Measurements from ENCODE around the gene TIAL1.

TIAL1 gene

GRCh38 chr10:119597405-119598186, 832 bp upstream of the TIAL1 start:
- peak in 2 of 3 donors; percentile 27 to 39 for DNase-seq
- Histone ChIP-seq H3K27me3 (replicated peaks in 2 of 5; ENCODE audit: control insufficient read depth in 4 of 5, insufficient read depth in 5 of 5, low read length in 4 of 5) (no peaks in the 10 kb centered on the region), H3K36me3 (ENCODE audit: control insufficient read depth in 4 of 4, insufficient read depth in 4 of 4, low read length in 3 of 4) (no peaks in the 10 kb centered on the region), H3K27ac (ENCODE audit: insufficient read depth in 1 of 2, low read depth in 1 of 2, low read length in 2 of 2, poor library complexity in 1 of 2, severe bottlenecking in 2 of 2) (peak overlapping the region; percentile 85 to 95), H3K4me1 (ENCODE audit: control extremely low read depth in 1 of 4, control insufficient read depth in 4 of 4, insufficient read depth in 4 of 4, low read length in 3 of 4) (peaks cover 17 to 39% (median 31%) of the 10 kb centered on the region in 4 experiments), H3K4me3 (ENCODE audit: control insufficient read depth in 1 of 7, extremely low read depth in 1 of 7, insufficient read depth in 4 of 7, low read depth in 2 of 7, low read length in 6 of 7) (peak overlapping the region; percentile 67 to 99 (median 94)), H3K9me3 (ENCODE audit: control extremely low read depth in 1 of 5, control insufficient read depth in 4 of 5, insufficient read depth in 2 of 5, low read depth in 1 of 5, low read length in 4 of 5) (no peaks in the 10 kb centered on the region)
- ChIA-PET POLR2A (no interaction called here), CTCF (interaction anchor here (1.2 kb wide), 1 partner anchor 265 kb away, joined by 3 read pairs; no protein-coding TSS in a partner anchor)
- 76% methylated on average over 13 of the region's 21 CpGs for WGBS (ENCODE audit: insufficient coverage)

- under 1% methylated on average over 29 of the region's 50 CpGs for WGBS (ENCODE audit: insufficient coverage)
- peak; percentile 22 to 71 (median 48) for DNase-seq
- H3K4me1 ChIP-seq (ENCODE audit: control extremely low read depth in 1 of 4, control insufficient read depth in 4 of 4, insufficient read depth in 4 of 4, low read length in 3 of 4) = peaks cover 20 to 47% (median 35%) of the 10 kb centered on the region in 4 experiments
Measured at GRCh38 chr10:119595676-119596515, 868 bp downstream of the TIAL1 start.

GRCh38 chr10:119595134-119595675, 1.6 kb downstream of the TIAL1 start:
- POLR2A ChIA-PET = no interaction called here
- Histone ChIP-seq H3K4me3 (ENCODE audit: control insufficient read depth in 1 of 7, extremely low read depth in 1 of 7, insufficient read depth in 4 of 7, low read depth in 2 of 7, low read length in 6 of 7) (peak overlapping the region in 6 of 7 experiments; percentile 67 to 99 (median 96)), H3K4me1 (ENCODE audit: control extremely low read depth in 1 of 4, control insufficient read depth in 4 of 4, insufficient read depth in 4 of 4, low read length in 3 of 4) (peaks cover 20 to 47% (median 35%) of the 10 kb centered on the region in 4 experiments), H3K27ac (ENCODE audit: insufficient read depth in 1 of 2, low read depth in 1 of 2, low read length in 2 of 2, poor library complexity in 1 of 2, severe bottlenecking in 2 of 2) (peak overlapping the region; percentile 64 to 95), H3K27me3 (replicated peaks in 2 of 5; ENCODE audit: control insufficient read depth in 4 of 5, insufficient read depth in 5 of 5, low read length in 4 of 5) (no peaks in the 10 kb centered on the region), H3K9me3 (ENCODE audit: control extremely low read depth in 1 of 5, control insufficient read depth in 4 of 5, insufficient read depth in 2 of 5, low read depth in 1 of 5, low read length in 4 of 5) (no peaks in the 10 kb centered on the region), H3K36me3 (ENCODE audit: control insufficient read depth in 4 of 4, insufficient read depth in 4 of 4, low read length in 3 of 4) (peaks cover 0 to under 1% (median under 1%) of the 10 kb centered on the region in 4 experiments)
- CTCF ChIA-PET = interaction anchor here (0.9 to 1.2 kb wide), 2 partner anchors 52 to 59 kb away, joined by 3 read pairs; no protein-coding TSS in a partner anchor
- peak in 1 of 3 donors; percentile 35 for DNase-seq
- WGBS (ENCODE audit: insufficient coverage) = 24% methylated on average over 3 of the region's 5 CpGs

More at GRCh38 chr10:119595676-119596515, 868 bp downstream of the TIAL1 start:
- peak overlapping the region; percentile 64 to 95 for H3K27ac ChIP-seq (ENCODE audit: insufficient read depth in 1 of 2, low read depth in 1 of 2, low read length in 2 of 2, poor library complexity in 1 of 2, severe bottlenecking in 2 of 2)
- no peaks in the 10 kb centered on the region for H3K36me3 ChIP-seq (ENCODE audit: control insufficient read depth in 4 of 4, insufficient read depth in 4 of 4, low read length in 3 of 4)
- H3K27me3 ChIP-seq (replicated peaks in 2 of 5; ENCODE audit: control insufficient read depth in 4 of 5, insufficient read depth in 5 of 5, low read length in 4 of 5) = no peaks in the 10 kb centered on the region
- H3K9me3 ChIP-seq (ENCODE audit: control extremely low read depth in 1 of 5, control insufficient read depth in 4 of 5, insufficient read depth in 2 of 5, low read depth in 1 of 5, low read length in 4 of 5) = no peaks in the 10 kb centered on the region
- ChIA-PET POLR2A (no interaction called here), CTCF (interaction anchor here (0.9 kb wide), 1 partner anchor 58 kb away, joined by 3 read pairs; no protein-coding TSS in a partner anchor)
- H3K4me3 ChIP-seq (ENCODE audit: control insufficient read depth in 1 of 7, extremely low read depth in 1 of 7, insufficient read depth in 4 of 7, low read depth in 2 of 7, low read length in 6 of 7) = peak overlapping the region; percentile 67 to 99 (median 94)

GRCh38 chr10:119588071-119588470, 8.7 kb downstream of the TIAL1 start:
- no peak overlapping the region for H3K4me3 ChIP-seq (ENCODE audit: control insufficient read depth in 1 of 7, extremely low read depth in 1 of 7, insufficient read depth in 4 of 7, low read depth in 2 of 7, low read length in 6 of 7)
- no peaks in the 10 kb centered on the region for H3K27me3 ChIP-seq (replicated peaks in 2 of 5; ENCODE audit: control insufficient read depth in 4 of 5, insufficient read depth in 5 of 5, low read length in 4 of 5)
- H3K9me3 ChIP-seq (ENCODE audit: control extremely low read depth in 1 of 5, control insufficient read depth in 4 of 5, insufficient read depth in 2 of 5, low read depth in 1 of 5, low read length in 4 of 5) = no peaks in the 10 kb centered on the region
- WGBS (ENCODE audit: insufficient coverage) = 100% methylated on average over 2 of the region's 4 CpGs
- POLR2A ChIA-PET = no interaction called here
- no peak overlapping the region for H3K27ac ChIP-seq (ENCODE audit: insufficient read depth in 1 of 2, low read depth in 1 of 2, low read length in 2 of 2, poor library complexity in 1 of 2, severe bottlenecking in 2 of 2)
- no peak for DNase-seq
- H3K36me3 ChIP-seq (ENCODE audit: control insufficient read depth in 4 of 4, insufficient read depth in 4 of 4, low read length in 3 of 4) = peaks cover 17 to 44% (median 28%) of the 10 kb centered on the region in 4 experiments
- CTCF ChIA-PET = interaction anchor here (0.6 to 1.3 kb wide), 4 partner anchors 9 to 193 kb away, joined by 3 to 4 read pairs (median 3); no protein-coding TSS in a partner anchor
- peaks cover 2 to 13% (median 8%) of the 10 kb centered on the region in 4 experiments for H3K4me1 ChIP-seq (ENCODE audit: control extremely low read depth in 1 of 4, control insufficient read depth in 4 of 4, insufficient read depth in 4 of 4, low read length in 3 of 4)

- peaks cover 0 to 6% (median 0%) of the 10 kb centered on the region in 4 experiments for H3K4me1 ChIP-seq (ENCODE audit: control extremely low read depth in 1 of 4, control insufficient read depth in 4 of 4, insufficient read depth in 4 of 4, low read length in 3 of 4)
- no peak overlapping the region for H3K4me3 ChIP-seq (ENCODE audit: control insufficient read depth in 1 of 7, extremely low read depth in 1 of 7, insufficient read depth in 4 of 7, low read depth in 2 of 7, low read length in 6 of 7)
- no peak overlapping the region for H3K27ac ChIP-seq (ENCODE audit: insufficient read depth in 1 of 2, low read depth in 1 of 2, low read length in 2 of 2, poor library complexity in 1 of 2, severe bottlenecking in 2 of 2)
- H3K9me3 ChIP-seq (ENCODE audit: control extremely low read depth in 1 of 5, control insufficient read depth in 4 of 5, insufficient read depth in 2 of 5, low read depth in 1 of 5, low read length in 4 of 5) = no peaks in the 10 kb centered on the region
- peaks cover 19 to 68% (median 47%) of the 10 kb centered on the region in 4 experiments for H3K36me3 ChIP-seq (ENCODE audit: control insufficient read depth in 4 of 4, insufficient read depth in 4 of 4, low read length in 3 of 4)
- H3K27me3 ChIP-seq (replicated peaks in 2 of 5; ENCODE audit: control insufficient read depth in 4 of 5, insufficient read depth in 5 of 5, low read length in 4 of 5) = no peaks in the 10 kb centered on the region
- no peak for DNase-seq
- POLR2A ChIA-PET = no interaction called here
- 100% methylated on average over 1 of the region's 3 CpGs for WGBS (ENCODE audit: insufficient coverage)
- CTCF ChIA-PET = interaction anchor here (1.2 kb wide), 1 partner anchor 372 kb away, joined by 3 read pairs; no protein-coding TSS in a partner anchor
Measured at GRCh38 chr10:119578355-119578754, 18.4 kb downstream of the TIAL1 start.

GRCh38 chr10:119575991-119576390, 20.8 kb downstream of the TIAL1 start:
- peaks cover 0 to 6% (median 0%) of the 10 kb centered on the region in 4 experiments for H3K4me1 ChIP-seq (ENCODE audit: control extremely low read depth in 1 of 4, control insufficient read depth in 4 of 4, insufficient read depth in 4 of 4, low read length in 3 of 4)
- ChIA-PET POLR2A (no interaction called here), CTCF (interaction anchor here (1.0 to 1.9 kb wide), 2 partner anchors 10 to 14 kb away, joined by 4 to 5 read pairs; no protein-coding TSS in a partner anchor)
- H3K4me3 ChIP-seq (ENCODE audit: control insufficient read depth in 1 of 7, extremely low read depth in 1 of 7, insufficient read depth in 4 of 7, low read depth in 2 of 7, low read length in 6 of 7) = no peak overlapping the region
- H3K27ac ChIP-seq (ENCODE audit: insufficient read depth in 1 of 2, low read depth in 1 of 2, low read length in 2 of 2, poor library complexity in 1 of 2, severe bottlenecking in 2 of 2) = no peak overlapping the region
- no peaks in the 10 kb centered on the region for H3K27me3 ChIP-seq (replicated peaks in 2 of 5; ENCODE audit: control insufficient read depth in 4 of 5, insufficient read depth in 5 of 5, low read length in 4 of 5)
- peak in 2 of 3 donors; percentile 9 to 17 for DNase-seq
- H3K9me3 ChIP-seq (ENCODE audit: control extremely low read depth in 1 of 5, control insufficient read depth in 4 of 5, insufficient read depth in 2 of 5, low read depth in 1 of 5, low read length in 4 of 5) = no peaks in the 10 kb centered on the region
- H3K36me3 ChIP-seq (ENCODE audit: control insufficient read depth in 4 of 4, insufficient read depth in 4 of 4, low read length in 3 of 4) = peaks cover 12 to 63% (median 45%) of the 10 kb centered on the region in 4 experiments

Data from common myeloid progenitor, CD34-positive (primary cell).